GM21786 (cell line): ENCODE data around the gene ADH7.
"Not testable (repeated sequence)": the region's sequence is repeated elsewhere in the genome, so short reads cannot be mapped to it uniquely, and the experiment has no call there.

ENCODE experiments used
- ATAC-seq: cut with Tn5 transposase; IDR thresholded peaks from one replicate; pipeline ENCODE4 v1.9.1; 2021; ENCODE audit not compliant: unreplicated experiment

ADH7 gene

GRCh38 chr4:99381588-99382175 is 53.5 kb downstream of the ADH7 start:
- no peak for ATAC-seq

GRCh38 chr4:99379571-99379970 is 55.6 kb downstream of the ADH7 start:
- no peak for ATAC-seq

- ATAC-seq: no peak
Observed at GRCh38 chr4:99378876-99379275, 56.3 kb downstream of the ADH7 start.

GRCh38 chr4:99377341-99377740 is 57.8 kb downstream of the ADH7 start:
- ATAC-seq: peak; percentile 63

GRCh38 chr4:99372464-99372863 is 62.7 kb downstream of the ADH7 start:
- not testable (repeated sequence) for ATAC-seq

GRCh38 chr4:99367817-99368216 is 67.3 kb downstream of the ADH7 start:
- not testable (repeated sequence) for ATAC-seq

GRCh38 chr4:99366491-99366890 is 68.7 kb downstream of the ADH7 start:
- ATAC-seq: no peak

- no peak for ATAC-seq
Observed at GRCh38 chr4:99362768-99363167, 72.4 kb downstream of the ADH7 start.
